Nephron progenitor cell (in vitro differentiated cells): Measurements from ENCODE around the gene RPS25.
"Not testable (repeated sequence)": the region's sequence is repeated elsewhere in the genome, so short reads cannot be mapped to it uniquely, and the experiment has no call there.

ENCODE experiments used
- DNase-seq: peaks from one replicate; pipeline ENCODE4 v3.0.0; 2021
- H3K27ac Mint-ChIP-seq: 2 replicates; pipeline ENCODE4 v1.8.0; 2021; ENCODE audit warnings: mild to moderate bottlenecking, moderate library complexity, mixed read lengths
- H3K27me3 Mint-ChIP-seq: 2 replicates; pipeline ENCODE4 v1.8.0; 2021; ENCODE audit warnings: mild to moderate bottlenecking, low read depth, mixed read lengths; ENCODE audit not compliant: poor library complexity
- H3K36me3 Mint-ChIP-seq: 2 replicates; pipeline ENCODE4 v1.8.0; 2021; ENCODE audit warnings: low read depth, mixed read lengths
- H3K4me1 Mint-ChIP-seq: 2 replicates; pipeline ENCODE4 v1.8.0; 2021; ENCODE audit warnings: mixed read lengths
- H3K4me3 Mint-ChIP-seq: 2 replicates; pipeline ENCODE4 v1.8.0; 2021; ENCODE audit warnings: mild to moderate bottlenecking, moderate library complexity, mixed read lengths
- H3K9me3 Mint-ChIP-seq: 2 replicates; pipeline ENCODE4 v1.8.0; 2021; ENCODE audit warnings: mild to moderate bottlenecking, moderate library complexity, mixed read lengths
- TF ChIP-seq, protein P1 (sequence below): fragments of 200-600 bp; sonication (generic); IDR thresholded peaks from 2 replicates; pipeline ENCODE4 v1.5.0; 2021; ENCODE audit warnings: antibody characterized with exemption

The RPS25 gene

GRCh38 chr11:119024430-119025098, 6.4 kb upstream of the RPS25 start:
- peaks cover 7% of the 10 kb centered on the region for H3K27me3 Mint-ChIP-seq
- H3K36me3 Mint-ChIP-seq: peaks cover 50% of the 10 kb centered on the region
- TF ChIP-seq, protein P1, sequence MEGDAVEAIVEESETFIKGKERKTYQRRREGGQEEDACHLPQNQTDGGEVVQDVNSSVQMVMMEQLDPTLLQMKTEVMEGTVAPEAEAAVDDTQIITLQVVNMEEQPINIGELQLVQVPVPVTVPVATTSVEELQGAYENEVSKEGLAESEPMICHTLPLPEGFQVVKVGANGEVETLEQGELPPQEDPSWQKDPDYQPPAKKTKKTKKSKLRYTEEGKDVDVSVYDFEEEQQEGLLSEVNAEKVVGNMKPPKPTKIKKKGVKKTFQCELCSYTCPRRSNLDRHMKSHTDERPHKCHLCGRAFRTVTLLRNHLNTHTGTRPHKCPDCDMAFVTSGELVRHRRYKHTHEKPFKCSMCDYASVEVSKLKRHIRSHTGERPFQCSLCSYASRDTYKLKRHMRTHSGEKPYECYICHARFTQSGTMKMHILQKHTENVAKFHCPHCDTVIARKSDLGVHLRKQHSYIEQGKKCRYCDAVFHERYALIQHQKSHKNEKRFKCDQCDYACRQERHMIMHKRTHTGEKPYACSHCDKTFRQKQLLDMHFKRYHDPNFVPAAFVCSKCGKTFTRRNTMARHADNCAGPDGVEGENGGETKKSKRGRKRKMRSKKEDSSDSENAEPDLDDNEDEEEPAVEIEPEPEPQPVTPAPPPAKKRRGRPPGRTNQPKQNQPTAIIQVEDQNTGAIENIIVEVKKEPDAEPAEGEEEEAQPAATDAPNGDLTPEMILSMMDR: no peak
- no peaks in the 10 kb centered on the region for H3K9me3 Mint-ChIP-seq
- DNase-seq: no peak
- H3K4me1 Mint-ChIP-seq: peaks cover 54% of the 10 kb centered on the region
- H3K4me3 Mint-ChIP-seq: no peak overlapping the region
- peak overlapping the region; percentile 98 for H3K27ac Mint-ChIP-seq

DNA sequence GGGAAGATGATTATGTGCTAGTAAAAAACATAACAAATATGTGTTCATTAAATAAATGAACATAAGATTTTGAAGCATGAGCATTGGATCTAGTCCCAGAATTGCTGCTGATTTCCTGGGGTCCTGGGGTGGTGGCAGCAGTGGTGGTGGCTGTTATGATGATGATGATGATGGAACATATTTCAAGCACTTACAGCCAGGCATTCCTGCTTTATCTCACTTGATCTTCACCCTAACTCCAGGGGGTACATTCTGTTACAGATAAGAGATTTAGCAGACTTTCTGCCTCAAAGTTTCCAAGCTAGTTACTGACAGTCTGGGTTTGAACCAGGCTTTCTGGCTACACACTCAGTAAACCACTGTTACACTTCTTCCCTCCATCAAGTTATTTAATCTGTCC, 5.6 kb upstream of the RPS25 start:
- Mint-ChIP-seq H3K36me3 (peaks cover 50% of the 10 kb centered on the region), H3K4me1 (peaks cover 52% of the 10 kb centered on the region), H3K27ac (peak overlapping the region; percentile 34), H3K4me3 (no peak overlapping the region), H3K27me3 (peaks cover 7% of the 10 kb centered on the region), H3K9me3 (no peaks in the 10 kb centered on the region)
- DNase-seq: no peak
- TF ChIP-seq, protein P1: no peak

DNA sequence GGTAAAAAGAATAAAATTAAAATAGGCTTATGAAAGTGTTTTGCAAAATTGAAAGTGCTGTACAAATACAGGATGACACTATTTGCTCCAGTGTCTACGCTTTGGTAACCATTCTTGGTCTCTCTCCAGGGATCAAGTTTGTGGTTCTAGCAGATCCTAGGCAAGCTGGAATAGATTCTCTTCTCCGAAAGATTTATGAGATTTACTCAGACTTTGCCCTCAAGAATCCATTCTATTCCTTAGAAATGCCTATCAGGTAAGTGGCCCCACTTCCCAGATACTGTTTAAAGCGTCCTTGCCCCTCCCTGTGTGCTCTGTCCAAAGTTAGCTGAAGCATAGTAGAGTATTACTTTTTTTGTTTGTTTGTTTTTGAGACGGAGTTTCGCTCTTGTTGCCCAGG, 3.5 kb upstream of the RPS25 start:
- Mint-ChIP-seq H3K36me3 (peaks cover 46% of the 10 kb centered on the region), H3K27me3 (peaks cover 7% of the 10 kb centered on the region), H3K9me3 (no peaks in the 10 kb centered on the region), H3K4me3 (peak overlapping the region; percentile 50), H3K4me1 (peaks cover 51% of the 10 kb centered on the region), H3K27ac (no peak overlapping the region)
- DNase-seq: no peak
- TF ChIP-seq, protein P1: no peak

- no peaks in the 10 kb centered on the region for H3K9me3 Mint-ChIP-seq
- DNase-seq: no peak
- peaks cover 53% of the 10 kb centered on the region for H3K36me3 Mint-ChIP-seq
- H3K4me1 Mint-ChIP-seq: peaks cover 63% of the 10 kb centered on the region
- TF ChIP-seq, protein P1: no peak
- H3K27me3 Mint-ChIP-seq: peaks cover 7% of the 10 kb centered on the region
- no peak overlapping the region for H3K27ac Mint-ChIP-seq
- H3K4me3 Mint-ChIP-seq: peak overlapping the region; percentile 100
Measured at GRCh38 chr11:119019996-119020395, 1.9 kb upstream of the RPS25 start.

DNA sequence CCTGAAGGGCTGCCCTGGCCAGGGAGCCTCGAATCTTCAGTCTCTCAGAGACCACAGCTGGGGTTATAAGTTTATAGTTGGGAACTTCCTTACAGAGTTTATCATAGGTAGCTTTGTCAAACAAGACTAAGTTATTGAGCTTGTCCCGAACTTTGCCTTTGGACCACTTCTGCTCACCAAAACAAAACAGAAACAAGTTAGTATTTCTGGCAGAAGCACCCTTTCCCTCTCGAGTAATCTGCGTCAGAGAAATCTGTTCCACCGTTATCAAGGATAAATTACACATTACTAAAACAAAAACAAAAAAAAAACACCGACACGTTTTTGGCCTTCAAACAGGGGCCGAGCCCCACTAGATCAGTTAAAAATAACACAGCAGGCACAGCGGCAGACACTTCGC, 766 bp downstream of the RPS25 start:
- H3K9me3 Mint-ChIP-seq, DNase-seq, H3K27me3 Mint-ChIP-seq: not testable (repeated sequence)
- Mint-ChIP-seq H3K4me3 (peak overlapping the region; percentile 100), H3K4me1 (peaks cover 55% of the 10 kb centered on the region), H3K36me3 (peaks cover 58% of the 10 kb centered on the region), H3K27ac (peak overlapping the region; percentile 100)

DNA sequence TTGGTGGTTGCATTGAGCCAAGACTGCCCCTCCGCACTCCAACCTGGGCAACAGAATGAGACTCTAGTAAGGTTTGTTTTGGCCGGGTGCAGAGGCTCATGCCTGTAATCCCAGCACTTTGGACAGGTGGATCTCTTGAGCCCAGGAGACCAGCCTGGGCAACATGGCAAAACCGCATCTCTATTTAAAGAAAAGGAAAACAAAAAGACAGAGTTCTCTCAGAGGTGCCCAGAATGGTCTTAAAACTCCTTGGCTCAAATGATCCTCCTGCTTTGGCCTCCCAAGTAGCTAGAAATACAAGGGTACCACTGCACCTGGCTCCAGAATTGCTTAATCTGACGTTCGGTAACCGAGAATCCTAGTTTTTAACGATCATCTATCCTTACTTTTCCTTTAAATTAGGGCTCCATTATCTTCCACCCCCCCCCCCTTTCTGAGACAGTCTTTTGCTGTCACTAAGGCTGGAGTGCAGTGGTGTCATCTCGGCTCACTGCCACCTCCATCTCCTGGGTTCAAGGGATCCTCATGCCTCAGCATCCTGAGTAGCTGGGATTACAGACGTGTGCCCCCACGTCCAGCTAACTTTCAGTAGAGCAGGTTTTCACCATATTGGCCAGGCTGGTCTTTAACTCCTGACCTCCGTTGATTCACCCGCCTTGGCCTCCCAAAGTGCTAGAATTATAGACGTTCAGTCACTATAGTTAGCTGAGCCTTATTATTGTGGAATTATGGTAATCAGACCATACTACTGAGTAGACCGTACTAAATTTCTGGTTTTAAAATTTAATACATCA, 1.7 kb downstream of the RPS25 start:
- H3K27ac Mint-ChIP-seq: peak overlapping the region; percentile 75
- H3K9me3 Mint-ChIP-seq: no peaks in the 10 kb centered on the region
- peaks cover 53% of the 10 kb centered on the region for H3K36me3 Mint-ChIP-seq
- TF ChIP-seq, protein P1: no peak
- no peak for DNase-seq
- peaks cover 50% of the 10 kb centered on the region for H3K4me1 Mint-ChIP-seq
- peaks cover 7% of the 10 kb centered on the region for H3K27me3 Mint-ChIP-seq
- peak overlapping the region; percentile 100 for H3K4me3 Mint-ChIP-seq
